H1 (cell line): Measurements from ENCODE around the gene CLIC3. TPM values are rescaled to one million over a fixed set of nuclear protein-coding genes. Genes with fewer than 3 reads are reported as not detected.

Experiments used
- CTCF ChIA-PET: fragments of 300-600 bp; sonication (Branson Sonifier 250); formaldehyde crosslinking; loops from one replicate; lab custom pipeline; 2021; ENCODE audit not compliant: partially characterized antibody; lab: Charles Lee
- POLR2A ChIA-PET: fragments of 300-600 bp; sonication (Branson Sonifier 250); formaldehyde crosslinking; loops from one replicate; lab custom pipeline; 2021; ENCODE audit warnings: inconsistent platforms; ENCODE audit not compliant: partially characterized antibody; lab: Charles Lee
- DNase-seq, 2 experiments: peaks; one replicate each; pipeline versions ENCODE4 v3.0.0 to v3.0.0-alpha.2; 2010 to 2022; ENCODE audit warnings: low spot score in 2 of 2, low read depth in 1 of 2, mixed read lengths in 1 of 2
- FAIRE-seq: peaks from 2 replicates; lab custom pipeline; 2011; peaks lifted over from hg19 to GRCh38; lab: Jason Lieb, UNC
- H2AFZ ChIP-seq: 2 replicates; pipeline ENCODE4 v1.8.1; 2012; ENCODE audit warnings: low read length, inconsistent platforms
- H2AK5ac ChIP-seq: 2 replicates; pipeline ENCODE4 v1.6.1; 2013; ENCODE audit warnings: low read depth, low read length
- H2BK120ac ChIP-seq: replicated peaks from 2 replicates; pipeline ENCODE3; 2013; ENCODE audit warnings: low read depth, low read length, inconsistent platforms
- H2BK12ac ChIP-seq: 2 replicates; pipeline ENCODE4 v1.6.1; 2013; ENCODE audit warnings: low read depth, low read length
- H2BK15ac ChIP-seq: 2 replicates; pipeline ENCODE4 v1.6.1; 2013; ENCODE audit warnings: low read length
- H2BK20ac ChIP-seq: 2 replicates; pipeline ENCODE4 v1.6.1; 2013; ENCODE audit warnings: low read length
- H2BK5ac ChIP-seq: 2 replicates; pipeline ENCODE4 v1.6.1; 2013; ENCODE audit warnings: low read depth, low read length
- H3K14ac ChIP-seq: 2 replicates; pipeline ENCODE4 v1.6.1; 2013; ENCODE audit warnings: inconsistent platforms; ENCODE audit not compliant: insufficient read length
- H3K18ac ChIP-seq: 2 replicates; pipeline ENCODE4 v1.6.1; 2013; ENCODE audit warnings: low read length; ENCODE audit errors: extremely low read depth
- H3K23ac ChIP-seq: 2 replicates; pipeline ENCODE4 v1.6.1; 2013; ENCODE audit warnings: inconsistent platforms; ENCODE audit not compliant: insufficient read length
- H3K23me2 ChIP-seq: 2 replicates; pipeline ENCODE4 v1.6.1; 2013; ENCODE audit warnings: low read depth, low read length
- H3K27ac ChIP-seq: 2 replicates; pipeline ENCODE4 v1.6.1; 2011; ENCODE audit warnings: low read depth, low read length, inconsistent platforms
- H3K27me3 ChIP-seq, 4 experiments: replicated peaks in 1 of 4; 1 replicate in 1 of 4; 2 replicates in 3 of 4; pipeline versions ENCODE4 v1.6.1 to v1.8.1; 2011 to 2013; ENCODE audit warnings: low read length in 3 of 4, mild to moderate bottlenecking in 3 of 4, inconsistent platforms in 2 of 4, mixed read lengths in 2 of 4, moderate library complexity in 1 of 4; ENCODE audit not compliant: control insufficient read depth in 3 of 4, insufficient read depth in 3 of 4; ENCODE audit errors: extremely low read depth in 1 of 4
- H3K36me3 ChIP-seq, 4 experiments: 2 replicates each; pipeline versions ENCODE4 v1.6.1 to v1.8.1; 2011 to 2013; ENCODE audit warnings: mild to moderate bottlenecking in 4 of 4, low read length in 3 of 4, moderate library complexity in 2 of 4, control low read depth in 1 of 4, inconsistent platforms in 1 of 4; ENCODE audit not compliant: insufficient read depth in 4 of 4, control insufficient read depth in 2 of 4
- H3K4ac ChIP-seq: replicated peaks from 2 replicates; pipeline ENCODE3; 2013; ENCODE audit warnings: low read length, low read depth, mixed read lengths, inconsistent platforms; ENCODE audit not compliant: insufficient read length
- H3K4me1 ChIP-seq, 4 experiments: replicated peaks in 1 of 4; 1 replicate in 1 of 4; 2 replicates in 3 of 4; pipeline versions ENCODE4 v1.6.1 to v1.8.1; 2011 to 2013; ENCODE audit warnings: low read length in 3 of 4, inconsistent platforms in 2 of 4, mixed read lengths in 1 of 4; ENCODE audit not compliant: insufficient read depth in 4 of 4, control insufficient read depth in 3 of 4
- H3K4me2 ChIP-seq, 2 experiments: 2 replicates each; pipeline versions ENCODE4 v1.6.1 to v1.8.1; 2011 to 2013; ENCODE audit warnings: low read depth in 2 of 2, low read length in 2 of 2, control low read depth in 1 of 2, inconsistent platforms in 1 of 2, mild to moderate bottlenecking in 1 of 2; ENCODE audit not compliant: insufficient read depth in 1 of 2
- H3K4me3 ChIP-seq, 4 experiments: fragments of 200-600, 300-600 bp in 1 of 4; sonication (generic), shearing (Covaris generic), sonication (Bioruptor Twin) in 1 of 4; 2 replicates each; pipeline versions ENCODE4 v1.5.1 to v1.8.1; 2011 to 2016; ENCODE audit warnings: low read length in 4 of 4, low read depth in 3 of 4, control low read depth in 2 of 4, inconsistent platforms in 2 of 4, mild to moderate bottlenecking in 2 of 4, mixed read lengths in 1 of 4, moderate library complexity in 1 of 4; ENCODE audit not compliant: insufficient read depth in 2 of 4; ENCODE audit errors: extremely low read depth in 1 of 4
- H3K56ac ChIP-seq: replicated peaks from 2 replicates; pipeline ENCODE3; 2013; ENCODE audit warnings: low read depth, mild to moderate bottlenecking, mixed read lengths, low read length, inconsistent platforms; ENCODE audit not compliant: insufficient read length
- H3K79me1 ChIP-seq: 2 replicates; pipeline ENCODE4 v1.6.1; 2013; ENCODE audit warnings: low read depth, low read length, control low read depth
- H3K79me2 ChIP-seq, 2 experiments: 2 replicates each; pipeline versions ENCODE4 v1.6.1 to v1.8.1; 2012 to 2013; ENCODE audit warnings: low read length in 2 of 2, mild to moderate bottlenecking in 2 of 2, inconsistent platforms in 1 of 2; ENCODE audit not compliant: insufficient read depth in 2 of 2, control insufficient read depth in 1 of 2
- H3K9ac ChIP-seq, 4 experiments: replicated peaks in 1 of 4; 1 replicate in 1 of 4; 2 replicates in 3 of 4; pipeline versions ENCODE4 v1.6.1 to v1.8.1; 2011 to 2013; ENCODE audit warnings: low read depth in 3 of 4, low read length in 3 of 4, control low read depth in 2 of 4, mild to moderate bottlenecking in 2 of 4, moderate library complexity in 2 of 4, inconsistent platforms in 1 of 4; ENCODE audit errors: extremely low read depth in 1 of 4
- H3K9me3 ChIP-seq, 2 experiments: 2 replicates each; pipeline versions ENCODE4 v1.6.1 to v1.8.1; 2012 to 2013; ENCODE audit warnings: mild to moderate bottlenecking in 2 of 2, moderate library complexity in 2 of 2, control low read depth in 1 of 2, inconsistent platforms in 1 of 2, low read depth in 1 of 2, low read length in 1 of 2, mixed read lengths in 1 of 2; ENCODE audit not compliant: insufficient read depth in 2 of 2
- H4K20me1 ChIP-seq, 2 experiments: replicated peaks in 1 of 2; 2 replicates each; pipeline versions ENCODE3 to v1.8.1; 2011 to 2013; ENCODE audit warnings: inconsistent platforms in 2 of 2, low read length in 2 of 2, mild to moderate bottlenecking in 1 of 2; ENCODE audit not compliant: insufficient read depth in 2 of 2, control insufficient read depth in 1 of 2
- H4K5ac ChIP-seq: 2 replicates; pipeline ENCODE4 v1.6.1; 2013; ENCODE audit warnings: low read length, low read depth, mixed read lengths, inconsistent platforms; ENCODE audit not compliant: insufficient read length
- H4K8ac ChIP-seq: 2 replicates; pipeline ENCODE4 v1.8.0; 2013; ENCODE audit warnings: mild to moderate bottlenecking, moderate library complexity, low read length, inconsistent platforms; ENCODE audit not compliant: insufficient read depth; ENCODE audit errors: extremely low read depth
- H4K91ac ChIP-seq: replicated peaks from 2 replicates; pipeline ENCODE3; 2013; ENCODE audit warnings: low read length, mixed read lengths, inconsistent platforms; ENCODE audit not compliant: insufficient read length
- BRCA1 ChIP-seq: IDR thresholded peaks from 2 replicates; pipeline ENCODE4 v1.6.1; 2012; ENCODE audit warnings: low read depth, low read length, improper control_type of control experiment
- CTBP2 ChIP-seq: IDR thresholded peaks from 2 replicates; pipeline ENCODE4 v1.7.0; 2011; ENCODE audit warnings: borderline replicate concordance, mild to moderate bottlenecking, moderate library complexity, mixed read lengths, low read length; ENCODE audit not compliant: insufficient read depth, insufficient read length
- JUND ChIP-seq: IDR thresholded peaks from 2 replicates; pipeline ENCODE4 v1.6.1; 2011; ENCODE audit warnings: mild to moderate bottlenecking, improper control_type of control experiment, low read length
- KDM4A ChIP-seq: IDR thresholded peaks from one replicate; pipeline ENCODE4 v1.7.1; 2012; ENCODE audit warnings: low read depth, mild to moderate bottlenecking, moderate library complexity, low read length, inconsistent platforms; ENCODE audit not compliant: severe bottlenecking
- RAD21 ChIP-seq, 2 experiments: IDR thresholded peaks in 1 of 2; conservative IDR thresholded peaks in 1 of 2; 2 replicates each; pipeline ENCODE4 v1.6.1; 2011; ENCODE audit warnings: low read depth in 2 of 2, low read length in 2 of 2, improper control_type of control experiment in 1 of 2, inconsistent platforms in 1 of 2, mild to moderate bottlenecking in 1 of 2, moderate library complexity in 1 of 2
- RNF2 ChIP-seq: fragments of 200-900, 300-1000 bp; sonication (generic); IDR thresholded peaks from 2 replicates; pipeline ENCODE4 v1.7.1; 2016; ENCODE audit warnings: borderline replicate concordance, low read depth, mild to moderate bottlenecking, antibody characterized with exemption, low read length; ENCODE audit not compliant: poor library complexity, severe bottlenecking; ENCODE audit errors: missing control alignments
- SAP30 ChIP-seq: fragments of 300-600 bp; sonication (generic); IDR thresholded peaks from 2 replicates; pipeline ENCODE4 v1.7.1; 2012; ENCODE audit warnings: low read length, moderate library complexity, mild to moderate bottlenecking, inconsistent platforms; ENCODE audit not compliant: insufficient read depth, insufficient replicate concordance
- SIN3A ChIP-seq, 2 experiments: IDR thresholded peaks in 1 of 2; conservative IDR thresholded peaks in 1 of 2; 2 replicates each; pipeline ENCODE4 v1.6.1; 2011 to 2012; ENCODE audit warnings: low read length in 2 of 2, improper control_type of control experiment in 1 of 2, low read depth in 1 of 2, mild to moderate bottlenecking in 1 of 2
- YY1 ChIP-seq: IDR thresholded peaks from 2 replicates; pipeline ENCODE4 v1.6.1; 2011; ENCODE audit warnings: low read depth, mild to moderate bottlenecking, low read length
- WGBS, 2 experiments: shearing (Covaris generic) in 1 of 2; methylation state at CpG; one replicate each; pipeline versions ENCODE4 v1.1.6 to v1.1.7; 2013 to 2015; ENCODE audit warnings: low lambda C conversion rate in 2 of 2, mixed read lengths in 2 of 2, inconsistent platforms in 1 of 2, low coverage in 1 of 2, missing lambda C conversion rate in 1 of 2; ENCODE audit not compliant: insufficient replicate concordance in 2 of 2, insufficient coverage in 1 of 2, insufficient read length in 1 of 2; ENCODE audit errors: extremely low coverage in 1 of 2, missing lambda C conversion rate in 1 of 2; 5-methylcytosine and 5-hydroxymethylcytosine counted together
- polyA plus RNA-seq, 7 experiments: library from polyadenylated mRNA; depleted of rRNA in 3 of 7; stranded (reverse) in 5 of 7; unstranded in 2 of 7; fragments of >200 nt in 5 of 7; fragments of 200-250 nt in 2 of 7; gene quantifications; 1 replicate in 5 of 7; 2 replicates in 1 of 7; 4 replicates in 1 of 7; pipeline versions ENCODE4 v1.2.1 to v1.2.3, GENCODE V29; 2011 to 2013; ENCODE audit warnings: missing spikeins in 2 of 7, mixed read lengths in 2 of 7
- total RNA-seq: library from RNA; stranded (reverse); fragmentation: NEBNext Ultra II Directional; extraction: Animal tissue kit (Norgen Biotek cat#: 25700); gene quantifications from 2 replicates; pipeline ENCODE4 v1.2.1, GENCODE V29; 2021
- TF ChIP-seq, protein P1 (sequence below): IDR thresholded peaks from 2 replicates; pipeline ENCODE4 v1.6.1; 2012; ENCODE audit warnings: inconsistent platforms

CLIC3 gene
- total and polyA plus RNA-seq, 2 of the 8 experiments (the other 6 are each of a cell fraction or from before 2014, with no cell fraction given): 0.12 TPM; not detected in 1

DNA sequence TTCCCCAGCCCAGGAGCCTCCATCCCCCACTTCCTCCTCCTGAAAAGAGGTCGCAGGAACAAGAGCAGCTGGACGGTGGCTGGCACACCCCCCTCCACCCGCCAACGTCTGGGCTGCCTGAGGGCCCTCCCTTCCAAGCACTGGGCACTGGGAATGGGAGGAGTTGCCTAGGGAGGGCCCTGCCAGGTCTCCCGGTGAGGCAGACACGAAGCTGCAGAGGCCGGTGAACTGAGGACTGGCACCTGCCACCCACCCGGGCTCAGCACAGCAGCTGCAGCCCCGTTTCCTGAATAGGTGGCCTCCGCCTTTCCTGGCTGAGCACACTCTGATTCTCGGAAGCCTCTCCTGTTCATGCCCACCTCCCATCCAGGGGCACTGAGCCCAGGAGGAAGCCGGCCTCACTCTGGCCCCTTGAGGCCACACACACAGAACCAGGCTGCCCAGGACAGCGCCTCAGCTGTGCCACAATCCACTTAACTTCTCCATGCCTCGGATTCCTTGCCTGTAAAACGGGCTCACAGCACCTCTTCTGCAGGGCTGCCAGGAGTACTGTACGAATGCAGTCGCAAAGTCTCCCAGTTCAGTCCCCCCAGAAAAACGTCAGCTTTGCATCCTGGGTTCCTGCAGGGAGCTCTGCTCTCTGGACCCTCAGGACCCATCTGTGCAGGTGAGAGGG is 48.3 kb upstream of the CLIC3 start:
- CTCF ChIA-PET: interaction anchor here (0.8 to 4.1 kb wide), 14 partner anchors 10 to 202 kb away, joined by 3 to 27 read pairs (median 4); partner anchors contain the start of genes AJM1, FUT7 and GRIN1
- no peaks in the 10 kb centered on the region for H3K9me3 ChIP-seq
- FAIRE-seq: no peak
- TF ChIP-seq JUND (no peak), CTBP2 (no peak), RAD21 (IDR thresholded peaks at IDR 0.05 in 1 of 2, conservative IDR thresholded peaks at IDR 0.05 in 1 of 2; ENCODE audit: low read depth in 2 of 2, low read length in 2 of 2) (no peak), BRCA1 (no peak), SAP30 (no peak), RNF2 (no peak), KDM4A (no peak), SIN3A (conservative IDR thresholded peaks at IDR 0.05 in 1 of 2, IDR thresholded peaks at IDR 0.05 in 1 of 2; ENCODE audit: low read depth in 1 of 2, low read length in 2 of 2) (no peak), YY1 (no peak)
- TF ChIP-seq, protein P1, sequence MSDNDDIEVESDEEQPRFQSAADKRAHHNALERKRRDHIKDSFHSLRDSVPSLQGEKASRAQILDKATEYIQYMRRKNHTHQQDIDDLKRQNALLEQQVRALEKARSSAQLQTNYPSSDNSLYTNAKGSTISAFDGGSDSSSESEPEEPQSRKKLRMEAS: no peak

More for the DNA sequence above, 48.3 kb upstream of the CLIC3 start:
- Histone ChIP-seq H3K4me3 (peak overlapping the region; percentile 38 to 62 (median 56); a peak in 3 of 8 replicates), H3K23me2 (peaks cover 12% of the 10 kb centered on the region; the same call in 1 of the 2 replicates), H3K79me1 (peaks cover 9% of the 10 kb centered on the region), H3K18ac (no peak overlapping the region), H3K27me3 (peaks cover 17 to 39% (median 28%) of the 10 kb centered on the region in 4 experiments), H3K4me2 (peak overlapping the region; percentile 34 to 99), H3K23ac (no peak overlapping the region), H3K27ac (no peak overlapping the region), H2AFZ (no peak overlapping the region), H2BK15ac (no peak overlapping the region), H2AK5ac (no peak overlapping the region), H3K14ac (no peak overlapping the region), H3K36me3 (peaks cover 0 to 2% (median 0%) of the 10 kb centered on the region in 4 experiments; a peak in 1 of 8 replicates), H2BK5ac (no peak overlapping the region), H3K79me2 (peaks cover 0 to 4% of the 10 kb centered on the region in 2 experiments; a peak in 1 of 4 replicates), H3K56ac (no peak overlapping the region), H3K9ac (no peak overlapping the region), H4K91ac (no peak overlapping the region), H4K20me1 (peaks cover 8 to 25% of the 10 kb centered on the region in 2 experiments), H4K5ac (no peak overlapping the region), H4K8ac (no peak overlapping the region), H3K4me1 (peaks cover 3 to 14% (median 8%) of the 10 kb centered on the region in 4 experiments; a peak in 6 of 7 replicates), H2BK120ac (no peak overlapping the region), H3K4ac (no peak overlapping the region), H2BK12ac (0 out of 2 replicates have a peak overlapping the region, but pooled peaks have one; percentile 17), H2BK20ac (no peak overlapping the region)
- 75% methylated on average over 14 of the region's 18 CpGs; no CpG with 5 or more reads in 1 of the 2 experiments for WGBS, 2 experiments
- POLR2A ChIA-PET: interaction anchor here (1.0 to 2.4 kb wide), 4 partner anchors 13 to 200 kb away, joined by 3 to 5 read pairs (median 4); partner anchors contain the start of genes FUT7 and TUBB4B
- no peak for DNase-seq
